GM12872 (cell line): ENCODE results near the gene METTL24.

Source experiments
- CTCF ChIP-seq: IDR thresholded peaks from 3 replicates; pipeline ENCODE4 v1.5.1; 2011; ENCODE audit warnings: low read depth, mild to moderate bottlenecking, low read length, moderate library complexity; ENCODE audit not compliant: insufficient read depth

The METTL24 gene

GRCh38 chr6:110250058-110250457, 108.1 kb downstream of the METTL24 start:
- TF ChIP-seq CTCF, result no peak

- no peak for TF ChIP-seq CTCF
These were observed 111.1 kb downstream of the METTL24 start for GRCh38 chr6:110246900-110247546.

- TF ChIP-seq CTCF, result no peak
These were observed 111.8 kb downstream of the METTL24 start for GRCh38 chr6:110246378-110246777.

GRCh38 chr6:110239526-110240274, 118.4 kb downstream of the METTL24 start:
- no peak for TF ChIP-seq CTCF

GRCh38 chr6:110233770-110234374, 124.3 kb downstream of the METTL24 start:
- no peak for TF ChIP-seq CTCF

GRCh38 chr6:110232450-110232849, 125.7 kb downstream of the METTL24 start:
- TF ChIP-seq CTCF, result no peak

GRCh38 chr6:110226261-110226660, 131.9 kb downstream of the METTL24 start:
- no peak for TF ChIP-seq CTCF
